Omental fat pad (tissue), 4 donors: ENCODE data around the gene CDC42BPB. TPM values are rescaled to one million over a fixed set of nuclear protein-coding genes. Genes with fewer than 3 reads are reported as not detected.
A peak's percentile ranks its signal among the peaks of the same experiment; 100 is the strongest.

Source experiments
- ATAC-seq: fragments of 150-250 bp; one replicate; pipeline ENCODE4 v1.9.1; 2016; ENCODE audit warnings: mild to moderate bottlenecking, moderate library complexity; ENCODE audit not compliant: low FRiP score
- DNase-seq: peaks from one replicate; pipeline ENCODE4 v3.0.0-alpha.2; 2019; ENCODE audit warnings: low spot score
- total RNA-seq, 4 donors: library from RNA; depleted of rRNA; stranded (reverse); fragments of >200 nt; gene quantifications; one replicate each; pipeline ENCODE4 v1.1.0, GENCODE V29; 2016
- TF ChIP-seq, protein P1 (sequence below), 3 donors: fragments of 450-650 bp; IDR thresholded peaks; one replicate each; pipeline ENCODE4 v1.5.1; 2016 to 2017; ENCODE audit warnings: antibody characterized with exemption in 3 of 3, mild to moderate bottlenecking in 3 of 3, moderate library complexity in 2 of 3

The CDC42BPB gene
- total RNA-seq, 4 donors from 2014 or later: 63.7 to 131 (median 113) TPM

DNA sequence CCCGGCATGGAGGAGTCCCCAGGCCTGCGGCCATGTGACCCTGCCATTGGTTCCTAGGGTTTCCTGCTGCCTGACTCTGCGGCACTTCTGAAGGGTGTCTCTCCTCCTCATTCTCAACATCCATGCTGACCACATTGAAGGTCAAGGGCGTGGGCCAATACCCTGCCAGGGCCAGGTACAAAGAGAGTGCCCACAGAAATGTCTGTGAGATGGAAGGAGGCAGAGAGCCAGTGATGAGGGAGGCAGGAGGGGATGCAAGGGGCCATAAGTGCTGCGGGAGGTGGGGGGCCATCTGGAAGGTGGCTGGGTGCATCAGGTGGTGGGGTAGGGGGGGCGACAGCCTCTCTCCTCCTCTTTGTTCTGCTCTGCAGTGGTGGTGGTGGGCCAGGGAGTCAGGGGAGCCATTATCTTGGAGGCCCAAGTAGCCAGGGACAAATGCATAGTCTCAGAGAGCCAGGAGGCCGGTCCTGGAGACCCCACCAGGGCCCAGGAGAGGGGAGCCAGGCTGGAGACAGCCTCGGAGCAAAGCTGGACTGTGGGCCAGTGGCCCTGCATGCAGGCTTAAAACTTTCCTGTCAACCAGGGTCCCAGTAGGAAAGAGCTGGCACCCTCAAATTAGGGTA is 13.0 kb upstream of the CDC42BPB start:
- DNase-seq (no peak), ATAC-seq (no peak)
- TF ChIP-seq, protein P1, sequence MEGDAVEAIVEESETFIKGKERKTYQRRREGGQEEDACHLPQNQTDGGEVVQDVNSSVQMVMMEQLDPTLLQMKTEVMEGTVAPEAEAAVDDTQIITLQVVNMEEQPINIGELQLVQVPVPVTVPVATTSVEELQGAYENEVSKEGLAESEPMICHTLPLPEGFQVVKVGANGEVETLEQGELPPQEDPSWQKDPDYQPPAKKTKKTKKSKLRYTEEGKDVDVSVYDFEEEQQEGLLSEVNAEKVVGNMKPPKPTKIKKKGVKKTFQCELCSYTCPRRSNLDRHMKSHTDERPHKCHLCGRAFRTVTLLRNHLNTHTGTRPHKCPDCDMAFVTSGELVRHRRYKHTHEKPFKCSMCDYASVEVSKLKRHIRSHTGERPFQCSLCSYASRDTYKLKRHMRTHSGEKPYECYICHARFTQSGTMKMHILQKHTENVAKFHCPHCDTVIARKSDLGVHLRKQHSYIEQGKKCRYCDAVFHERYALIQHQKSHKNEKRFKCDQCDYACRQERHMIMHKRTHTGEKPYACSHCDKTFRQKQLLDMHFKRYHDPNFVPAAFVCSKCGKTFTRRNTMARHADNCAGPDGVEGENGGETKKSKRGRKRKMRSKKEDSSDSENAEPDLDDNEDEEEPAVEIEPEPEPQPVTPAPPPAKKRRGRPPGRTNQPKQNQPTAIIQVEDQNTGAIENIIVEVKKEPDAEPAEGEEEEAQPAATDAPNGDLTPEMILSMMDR (IDR thresholded peaks at IDR 0.05): no peak

DNA sequence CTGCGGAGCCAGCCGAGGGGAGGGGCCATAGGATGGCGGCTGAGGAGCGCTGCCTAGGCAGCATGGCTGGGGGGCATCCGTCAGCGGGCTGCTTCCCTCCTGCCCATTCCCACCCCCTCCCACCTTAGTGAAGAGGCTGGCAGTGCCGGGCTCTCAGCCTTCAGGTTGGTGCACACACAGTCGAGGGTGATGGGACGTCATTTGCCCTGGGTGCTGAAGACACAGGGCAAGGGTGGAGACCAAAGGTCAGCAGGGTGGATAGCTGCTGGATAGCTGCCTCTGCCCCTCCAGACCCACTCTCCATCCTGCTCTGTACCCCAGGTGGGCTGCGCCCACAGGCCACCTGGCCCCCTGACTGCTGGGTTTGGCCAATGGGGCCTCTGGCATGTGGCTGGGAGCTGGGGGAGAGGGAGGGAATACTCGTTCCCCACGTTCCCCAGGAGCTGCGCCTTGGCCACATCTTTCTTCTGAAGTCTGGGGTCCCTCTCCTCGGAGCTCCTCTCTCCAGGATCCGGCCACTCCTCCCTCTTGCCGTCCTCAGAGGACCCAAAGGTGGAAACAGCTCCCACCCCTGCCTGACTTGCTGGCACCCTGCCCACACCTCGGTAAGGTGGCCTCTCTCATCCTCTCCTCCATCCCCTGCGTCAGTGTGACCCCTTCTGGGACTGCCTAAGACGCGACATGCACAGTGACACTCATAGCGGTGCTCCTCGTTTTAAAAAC is 11.2 kb upstream of the CDC42BPB start:
- TF ChIP-seq, protein P1 (IDR thresholded peaks at IDR 0.05): no peak
- no peak for DNase-seq
- no peak for ATAC-seq

DNA sequence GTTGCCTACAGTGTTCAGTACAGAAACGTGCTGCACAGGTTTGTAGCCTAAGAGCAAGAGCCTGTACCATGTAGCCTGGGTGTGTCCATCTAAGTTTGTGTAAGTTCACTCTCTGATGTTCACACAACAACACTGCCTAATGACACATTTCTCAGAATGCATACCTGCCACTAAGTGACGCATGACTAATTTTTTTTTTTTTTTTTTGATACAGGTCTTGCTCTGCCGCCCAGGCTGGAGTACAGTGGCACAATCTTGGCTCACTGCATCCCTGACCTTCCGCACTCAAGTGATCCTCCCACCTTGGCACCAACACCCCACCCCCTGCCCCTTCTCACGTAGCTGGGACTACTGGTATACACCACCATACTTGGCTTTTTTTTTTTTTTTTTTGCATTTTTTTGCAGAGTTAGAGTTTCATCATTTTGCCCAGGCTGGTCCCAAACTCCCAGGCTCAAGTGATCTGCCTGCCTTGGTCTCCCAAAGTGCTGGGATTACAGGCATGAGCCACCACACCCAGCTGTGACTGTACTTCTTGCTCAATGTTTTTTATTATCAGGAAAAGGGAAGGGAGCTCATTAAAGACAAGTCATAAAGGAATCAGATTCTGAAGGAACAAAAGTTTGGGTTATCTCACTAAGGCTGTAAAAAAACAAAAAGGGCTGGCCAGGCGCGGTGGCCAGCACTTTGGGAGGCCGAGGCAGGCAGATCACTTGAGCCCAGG is 10.0 kb upstream of the CDC42BPB start:
- DNase-seq (no peak), ATAC-seq (peak; percentile 50)
- TF ChIP-seq, protein P1 (IDR thresholded peaks at IDR 0.05): no peak

DNA sequence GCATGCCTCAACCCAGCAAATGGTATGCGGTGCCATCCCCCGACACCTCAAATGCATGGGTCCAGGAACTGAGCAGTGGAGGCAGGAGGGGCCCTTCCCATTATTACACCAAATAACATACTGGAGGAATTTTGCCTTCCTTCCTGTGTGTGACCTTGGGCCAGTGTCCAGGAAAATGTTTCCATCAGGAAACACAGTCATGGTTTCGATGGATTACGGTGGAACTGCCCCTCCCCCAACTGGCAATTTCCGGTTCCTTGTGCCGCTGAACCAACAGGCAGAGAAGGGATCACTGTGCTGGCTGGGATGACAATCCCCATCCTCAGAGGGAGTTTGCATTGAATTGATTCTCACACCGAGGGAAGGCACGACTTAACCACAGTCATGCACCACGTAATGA is 9.1 kb upstream of the CDC42BPB start:
- no peak for ATAC-seq
- DNase-seq: no peak
- TF ChIP-seq, protein P1 (IDR thresholded peaks at IDR 0.05): no peak

DNA sequence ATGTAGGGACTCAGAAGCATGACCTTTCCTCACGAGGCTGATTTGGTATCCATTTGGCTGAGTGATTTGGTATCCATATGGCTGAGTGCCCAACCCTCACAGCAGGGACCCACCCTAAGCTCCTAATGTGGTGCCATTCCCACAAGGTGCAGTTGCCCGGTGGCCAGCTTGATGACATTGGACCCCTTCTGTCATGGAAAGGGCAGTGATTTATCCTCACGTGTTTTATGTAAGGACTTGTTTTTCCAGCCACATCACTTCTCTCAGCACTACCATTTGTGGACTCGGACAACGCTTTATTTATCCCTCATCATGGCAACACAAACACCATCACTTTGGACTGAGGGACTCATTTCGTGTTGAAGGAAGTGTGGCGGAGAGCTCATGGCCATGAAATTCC is 8.5 kb upstream of the CDC42BPB start:
- ATAC-seq: no peak
- TF ChIP-seq, protein P1 (IDR thresholded peaks at IDR 0.05): no peak
- no peak for DNase-seq

DNA sequence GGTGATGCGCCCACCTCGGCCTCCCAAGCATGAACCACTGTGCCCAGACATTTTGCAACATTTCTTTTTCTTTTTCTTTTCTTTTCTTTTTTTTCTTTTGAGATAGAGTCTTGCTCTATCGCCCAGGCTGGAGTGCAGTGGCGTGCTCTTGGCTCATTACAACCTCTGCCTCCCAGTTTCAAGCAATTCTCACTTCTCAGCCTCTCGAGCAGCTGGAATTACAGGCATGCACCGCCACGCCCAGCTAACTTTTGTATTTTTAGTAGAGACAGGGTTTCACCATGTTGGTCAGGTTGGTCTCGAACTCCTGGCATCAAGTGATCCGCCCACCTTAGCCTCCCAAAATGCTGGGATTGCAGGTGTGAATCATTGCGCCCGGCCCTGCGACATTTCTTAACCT is 7.6 kb upstream of the CDC42BPB start:
- no peak for DNase-seq
- ATAC-seq: no peak
- TF ChIP-seq, protein P1 (IDR thresholded peaks at IDR 0.05): no peak
